Gastrocnemius medialis (tissue), 4 donors: ENCODE data around the gene ACOXL.

ENCODE experiments used
- CTCF ChIP-seq, 5 experiments: fragments of 450-650 bp in 3 of 5; fragments of 200-600 bp in 2 of 5; sonication (generic) in 2 of 5; IDR thresholded peaks in 4 of 5; conservative IDR thresholded peaks in 1 of 5; 1 replicate in 4 of 5; 2 replicates in 1 of 5; pipeline ENCODE4 v1.5.1; 2016 to 2019; ENCODE audit warnings: antibody characterized with exemption in 5 of 5, mild to moderate bottlenecking in 3 of 5, moderate library complexity in 3 of 5
- POLR2A ChIP-seq, 2 donors: fragments of 450-650 bp; IDR thresholded peaks; one replicate each; pipeline ENCODE4 v1.6.1; 2017; ENCODE audit warnings: antibody characterized with exemption in 2 of 2, mild to moderate bottlenecking in 2 of 2, moderate library complexity in 2 of 2

DNA sequence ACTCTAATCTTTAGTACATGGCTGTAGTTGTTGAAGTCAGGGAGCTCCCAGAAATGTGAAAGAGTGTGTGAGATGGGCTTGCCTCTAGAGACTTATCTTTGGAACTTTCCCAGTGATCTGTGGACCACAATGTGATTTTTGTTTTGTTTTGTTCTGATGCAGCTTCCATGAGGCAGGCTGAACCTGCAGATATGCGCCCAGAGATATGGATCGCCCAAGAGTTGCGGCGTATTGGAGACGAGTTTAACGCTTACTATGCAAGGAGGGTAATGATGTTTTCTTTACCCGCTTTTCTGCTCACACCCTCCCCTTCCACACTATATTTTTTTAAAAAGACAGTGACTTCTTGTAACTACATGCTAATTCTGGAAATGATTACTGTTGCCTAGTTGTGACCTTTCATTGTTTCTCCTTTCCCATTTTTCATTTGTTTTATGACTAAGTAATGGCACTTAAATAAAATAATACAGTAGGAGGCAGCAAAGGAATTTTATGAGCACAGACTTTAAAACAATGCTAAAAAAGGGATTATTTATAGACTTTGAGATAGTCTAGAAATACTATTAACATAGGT is 417.6 kb downstream of the ACOXL start:
- TF ChIP-seq CTCF (IDR thresholded peaks at IDR 0.05 in 4 of 5, conservative IDR thresholded peaks at IDR 0.05 in 1 of 5): no peak
- no peak for TF ChIP-seq POLR2A (IDR thresholded peaks at IDR 0.05)
